K562 (cell line): ENCODE data around the gene CACNA1S. TPM values are rescaled to one million over a fixed set of nuclear protein-coding genes. Genes with fewer than 3 reads are reported as not detected.
A peak's percentile ranks its signal among the peaks of the same experiment; 100 is the strongest.

Experiments used
- ATF7 ChIP-seq: fragments of 450-650 bp; IDR thresholded peaks from 2 replicates; pipeline ENCODE4 v1.7.1; 2014; ENCODE audit warnings: mild to moderate bottlenecking, moderate library complexity
- CREB3L1 ChIP-seq: fragments of 450-650 bp; IDR thresholded peaks from 2 replicates; pipeline ENCODE4 v1.6.1; 2014; ENCODE audit warnings: low read depth, mild to moderate bottlenecking, moderate library complexity, borderline replicate concordance
- FOXA1 ChIP-seq: fragments of 450-650 bp; IDR thresholded peaks from 2 replicates; pipeline ENCODE4 v1.6.1; 2016; ENCODE audit warnings: mild to moderate bottlenecking, borderline replicate concordance
- FOXA3 ChIP-seq, 2 experiments: fragments of 450-650 bp in 1 of 2; sonication (generic) in 1 of 2; formaldehyde crosslinking; IDR thresholded peaks in 1 of 2; conservative IDR thresholded peaks in 1 of 2; 2 replicates each; pipeline versions ENCODE4 v1.4.0 to v1.8.0; 2020 to 2022; ENCODE audit warnings: mild to moderate bottlenecking in 2 of 2, missing genetic modification reagents in 1 of 2
- GTF2F1 ChIP-seq: IDR thresholded peaks from 2 replicates; pipeline ENCODE4 v1.6.1; 2011; ENCODE audit warnings: low read depth, low read length, improper control_type of control experiment
- MCM3 ChIP-seq: fragments of 450-650 bp; IDR thresholded peaks from 2 replicates; pipeline ENCODE4 v1.6.1; 2016
- POLR3G ChIP-seq: IDR thresholded peaks from 2 replicates; pipeline ENCODE4 v1.6.1; 2011; ENCODE audit not compliant: insufficient read length, insufficient replicate concordance; ENCODE audit errors: extremely low read depth
- TAF7 ChIP-seq: fragments of 450-650 bp; IDR thresholded peaks from 2 replicates; pipeline ENCODE4 v1.6.1; 2016; ENCODE audit warnings: missing genetic modification characterization, missing compliant biosample characterization
- TCF3 ChIP-seq: sonication (generic); formaldehyde crosslinking; IDR thresholded peaks from 2 replicates; pipeline ENCODE4 v1.4.0; 2020; ENCODE audit warnings: mild to moderate bottlenecking, missing genetic modification reagents
- ZFP30 ChIP-seq: fragments of 250-450 bp; sonication (Bioruptor Pico); IDR thresholded peaks from 2 replicates; pipeline ENCODE4 v1.8.0; 2022; ENCODE audit warnings: moderate library complexity, mild to moderate bottlenecking, inconsistent platforms, borderline replicate concordance
- ZMIZ1 ChIP-seq, 2 experiments: fragments of 150-350 bp in 1 of 2; IDR thresholded peaks; 2 replicates each; pipeline ENCODE4 v1.6.1; 2012 to 2016; ENCODE audit warnings: low read depth in 2 of 2, low read length in 2 of 2, mild to moderate bottlenecking in 1 of 2, moderate library complexity in 1 of 2
- ZNF431 ChIP-seq: sonication (generic); formaldehyde crosslinking; IDR thresholded peaks from 2 replicates; pipeline ENCODE4 v1.8.0; 2022; ENCODE audit warnings: mild to moderate bottlenecking, missing genetic modification reagents
- polyA plus RNA-seq, 8 experiments: library from polyadenylated mRNA; depleted of rRNA in 4 of 8; stranded (reverse) in 5 of 8; unstranded in 3 of 8; fragments of >200 nt; fragmentation: Nextera tagmentation in 2 of 8; fragmentation: Illumina TruSeq in 1 of 8; extraction: Ambion mirVana in 2 of 8; extraction: Trizol in 1 of 8; gene quantifications; 2 replicates each; pipeline versions ENCODE4 v1.2.1 to v1.2.3, GENCODE V29; 2011 to 2014; ENCODE audit warnings: inconsistent platforms in 1 of 8, missing spikeins in 1 of 8
- total RNA-seq, 7 experiments: library from RNA; depleted of rRNA in 6 of 7; stranded (reverse); fragments of >200 nt in 6 of 7; fragmentation: Illumina TruSeq in 2 of 7; extraction: Trizol in 2 of 7; gene quantifications; 2 replicates each; pipeline versions ENCODE4 v1.2.1 to v1.2.3, GENCODE V29; 2011 to 2021; ENCODE audit warnings: low replicate concordance in 1 of 7
- TF ChIP-seq, protein P1 (sequence below): sonication (generic); formaldehyde crosslinking; IDR thresholded peaks from 2 replicates; pipeline ENCODE4 v1.8.0; 2023; ENCODE audit warnings: missing genetic modification reagents, mild to moderate bottlenecking, borderline replicate concordance
- TF ChIP-seq, protein P2 (sequence below): fragments of 450-650 bp; IDR thresholded peaks from 2 replicates; pipeline ENCODE4 v1.6.1; 2016; ENCODE audit warnings: missing biosample characterization, missing genetic modification characterization

The CACNA1S gene
- total and polyA plus RNA-seq, 9 of the 15 experiments (the other 6 are each of a cell fraction or from before 2014, with no cell fraction given), result not detected

- TF ChIP-seq, protein P1, sequence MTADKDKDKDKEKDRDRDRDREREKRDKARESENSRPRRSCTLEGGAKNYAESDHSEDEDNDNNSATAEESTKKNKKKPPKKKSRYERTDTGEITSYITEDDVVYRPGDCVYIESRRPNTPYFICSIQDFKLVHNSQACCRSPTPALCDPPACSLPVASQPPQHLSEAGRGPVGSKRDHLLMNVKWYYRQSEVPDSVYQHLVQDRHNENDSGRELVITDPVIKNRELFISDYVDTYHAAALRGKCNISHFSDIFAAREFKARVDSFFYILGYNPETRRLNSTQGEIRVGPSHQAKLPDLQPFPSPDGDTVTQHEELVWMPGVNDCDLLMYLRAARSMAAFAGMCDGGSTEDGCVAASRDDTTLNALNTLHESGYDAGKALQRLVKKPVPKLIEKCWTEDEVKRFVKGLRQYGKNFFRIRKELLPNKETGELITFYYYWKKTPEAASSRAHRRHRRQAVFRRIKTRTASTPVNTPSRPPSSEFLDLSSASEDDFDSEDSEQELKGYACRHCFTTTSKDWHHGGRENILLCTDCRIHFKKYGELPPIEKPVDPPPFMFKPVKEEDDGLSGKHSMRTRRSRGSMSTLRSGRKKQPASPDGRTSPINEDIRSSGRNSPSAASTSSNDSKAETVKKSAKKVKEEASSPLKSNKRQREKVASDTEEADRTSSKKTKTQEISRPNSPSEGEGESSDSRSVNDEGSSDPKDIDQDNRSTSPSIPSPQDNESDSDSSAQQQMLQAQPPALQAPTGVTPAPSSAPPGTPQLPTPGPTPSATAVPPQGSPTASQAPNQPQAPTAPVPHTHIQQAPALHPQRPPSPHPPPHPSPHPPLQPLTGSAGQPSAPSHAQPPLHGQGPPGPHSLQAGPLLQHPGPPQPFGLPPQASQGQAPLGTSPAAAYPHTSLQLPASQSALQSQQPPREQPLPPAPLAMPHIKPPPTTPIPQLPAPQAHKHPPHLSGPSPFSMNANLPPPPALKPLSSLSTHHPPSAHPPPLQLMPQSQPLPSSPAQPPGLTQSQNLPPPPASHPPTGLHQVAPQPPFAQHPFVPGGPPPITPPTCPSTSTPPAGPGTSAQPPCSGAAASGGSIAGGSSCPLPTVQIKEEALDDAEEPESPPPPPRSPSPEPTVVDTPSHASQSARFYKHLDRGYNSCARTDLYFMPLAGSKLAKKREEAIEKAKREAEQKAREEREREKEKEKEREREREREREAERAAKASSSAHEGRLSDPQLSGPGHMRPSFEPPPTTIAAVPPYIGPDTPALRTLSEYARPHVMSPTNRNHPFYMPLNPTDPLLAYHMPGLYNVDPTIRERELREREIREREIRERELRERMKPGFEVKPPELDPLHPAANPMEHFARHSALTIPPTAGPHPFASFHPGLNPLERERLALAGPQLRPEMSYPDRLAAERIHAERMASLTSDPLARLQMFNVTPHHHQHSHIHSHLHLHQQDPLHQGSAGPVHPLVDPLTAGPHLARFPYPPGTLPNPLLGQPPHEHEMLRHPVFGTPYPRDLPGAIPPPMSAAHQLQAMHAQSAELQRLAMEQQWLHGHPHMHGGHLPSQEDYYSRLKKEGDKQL (CRISPR knock-in tag), result 0 out of 2 replicates have a peak, but pooled peaks have one; percentile 26
- no peak for TF ChIP-seq ZNF431 (CRISPR knock-in tag)
- TF ChIP-seq ZFP30 (CRISPR knock-in tag), result no peak
- TF ChIP-seq TCF3 (CRISPR knock-in tag), result peak; percentile 98
- peak; percentile 30 for TF ChIP-seq ATF7
- TF ChIP-seq, protein P2, sequence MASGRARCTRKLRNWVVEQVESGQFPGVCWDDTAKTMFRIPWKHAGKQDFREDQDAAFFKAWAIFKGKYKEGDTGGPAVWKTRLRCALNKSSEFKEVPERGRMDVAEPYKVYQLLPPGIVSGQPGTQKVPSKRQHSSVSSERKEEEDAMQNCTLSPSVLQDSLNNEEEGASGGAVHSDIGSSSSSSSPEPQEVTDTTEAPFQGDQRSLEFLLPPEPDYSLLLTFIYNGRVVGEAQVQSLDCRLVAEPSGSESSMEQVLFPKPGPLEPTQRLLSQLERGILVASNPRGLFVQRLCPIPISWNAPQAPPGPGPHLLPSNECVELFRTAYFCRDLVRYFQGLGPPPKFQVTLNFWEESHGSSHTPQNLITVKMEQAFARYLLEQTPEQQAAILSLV, result no peak
- TF ChIP-seq GTF2F1, result no peak
- peak in 1 of 2 experiments; percentile 91; a peak in 2 of 4 replicates for TF ChIP-seq ZMIZ1 (IDR thresholded peaks at IDR 0.05; ENCODE audit: low read depth in 2 of 2, low read length in 2 of 2)
- TF ChIP-seq MCM3, result no peak
- no peak for TF ChIP-seq POLR3G
- TF ChIP-seq FOXA1, result no peak
- 0 out of 2 replicates have a peak, but pooled peaks have one; percentile 25 for TF ChIP-seq TAF7 (tag)
- TF ChIP-seq FOXA3 (CRISPR knock-in tag; conservative IDR thresholded peaks at IDR 0.05 in 1 of 2, IDR thresholded peaks at IDR 0.05 in 1 of 2), result peak in 1 of 2 experiments; percentile 10; a peak in 2 of 4 replicates
- peak; percentile 19; the same call in 1 of the 2 replicates for TF ChIP-seq CREB3L1
Measured at GRCh38 chr1:201153474-201154388, 41.5 kb upstream of the CACNA1S start (continued).
